Lower lobe of right lung (tissue), 2 donors: ENCODE results near the gene EPN1. TPM values are rescaled to one million over a fixed set of nuclear protein-coding genes. Genes with fewer than 3 reads are reported as not detected.
A peak's percentile ranks its signal among the peaks of the same experiment; 100 is the strongest.

Experiments used
- ATAC-seq, 2 donors: fragments of 200-7000 bp; cut with Tn5 transposase; one replicate each; pipeline ENCODE4 v1.9.1; 2020 to 2022; ENCODE audit warnings: mild to moderate bottlenecking in 2 of 2, moderate library complexity in 2 of 2
- DNase-seq: peaks from one replicate; pipeline ENCODE4 v3.0.0-alpha.2; 2020
- H3K27ac ChIP-seq: fragments of 200-600 bp; one replicate; pipeline ENCODE4 v1.8.0; 2022
- H3K27me3 ChIP-seq: fragments of 200-600 bp; one replicate; pipeline ENCODE4 v1.8.0; 2022; ENCODE audit warnings: low read depth
- H3K36me3 ChIP-seq: fragments of 200-600 bp; one replicate; pipeline ENCODE4 v1.8.0; 2022; ENCODE audit warnings: mild to moderate bottlenecking
- H3K4me1 ChIP-seq: fragments of 200-600 bp; one replicate; pipeline ENCODE4 v1.8.0; 2022
- H3K4me3 ChIP-seq: fragments of 200-600 bp; one replicate; pipeline ENCODE4 v1.8.0; 2022; ENCODE audit warnings: mild to moderate bottlenecking
- H3K9me3 ChIP-seq: fragments of 200-600 bp; one replicate; pipeline ENCODE4 v1.8.0; 2022
- intact Hi-C: fragments of 100-400 bp; cut with DNase I; formaldehyde crosslinking; loops from one replicate; pipeline ENCODE4 v1.11.0; 2022
- total RNA-seq: library from RNA; stranded (reverse); fragmentation: NEBNext Ultra II Directional; extraction: Animal tissue kit (Norgen Biotek cat#: 25700); gene quantifications from one replicate; pipeline ENCODE4 v1.2.1, GENCODE V29; 2021
- TF ChIP-seq, protein P1 (sequence below): fragments of 200-600 bp; IDR thresholded peaks from one replicate; pipeline ENCODE4 v1.8.0; 2022; ENCODE audit warnings: antibody characterized with exemption, mild to moderate bottlenecking
- donor health status: DM: no; HTN: yes; CAD: no; lungs with severe emphysema.

Gene EPN1
- total RNA-seq, 1 donor from 2014 or later = 105 TPM

DNA sequence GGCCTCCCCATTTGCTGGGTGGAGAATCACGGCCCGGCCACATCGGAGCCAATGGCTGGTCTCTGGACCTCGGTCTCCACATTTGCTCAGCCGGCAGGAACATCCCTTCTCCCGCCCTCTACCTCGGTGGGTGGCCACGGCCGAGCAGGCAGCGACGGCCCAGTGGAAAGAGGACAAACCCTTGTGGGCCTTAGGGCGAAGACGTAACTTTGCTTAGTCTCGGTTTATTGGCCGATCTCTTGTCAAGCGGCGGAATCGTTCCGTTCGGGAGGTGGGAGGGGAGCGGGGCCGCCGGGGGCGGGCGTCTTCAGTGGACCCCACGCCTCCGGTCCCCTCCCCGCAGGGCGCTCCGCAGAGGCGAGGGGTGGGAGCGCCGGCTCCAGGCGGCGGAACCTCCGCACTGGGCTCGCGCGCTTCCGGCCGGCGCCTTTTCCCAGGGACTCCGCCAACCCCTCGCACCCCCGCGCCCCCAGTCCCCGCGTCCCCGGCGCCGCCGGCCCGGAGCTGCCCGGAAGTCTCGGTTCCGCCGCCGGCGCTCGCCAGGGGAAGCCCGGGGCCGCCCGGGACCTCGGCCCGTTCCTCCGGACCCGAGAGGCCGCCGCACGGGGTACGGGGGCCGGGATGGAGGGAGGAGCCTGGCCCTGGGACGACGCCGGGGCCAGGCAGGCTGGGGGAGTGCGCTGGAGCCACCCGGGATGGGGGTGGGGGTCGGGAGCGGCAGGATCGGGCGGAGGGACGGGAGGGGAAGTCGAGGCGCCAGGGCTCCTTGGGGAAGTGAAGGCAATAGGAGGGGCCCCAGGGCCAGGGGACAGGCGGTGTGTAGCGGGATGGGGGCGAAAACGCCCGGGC lies 34.2 kb upstream of the EPN1 start, which contains the start of gene ZNF580:
Gene ZNF580, plus strand, starts transcription at position 426 of the 849 bp plus-strand sequence. CDS start 1,507 bp downstream, outside the sequence.
- Histone ChIP-seq H3K27me3 (no peaks in the 10 kb centered on the region), H3K36me3 (peaks cover 12% of the 10 kb centered on the region), H3K9me3 (no peaks in the 10 kb centered on the region), H3K4me1 (peaks cover 74% of the 10 kb centered on the region), H3K27ac (peak within 1 kb of the TSS; percentile 81), H3K4me3 (peak within 1 kb of the TSS; percentile 82)
- TF ChIP-seq, protein P1, sequence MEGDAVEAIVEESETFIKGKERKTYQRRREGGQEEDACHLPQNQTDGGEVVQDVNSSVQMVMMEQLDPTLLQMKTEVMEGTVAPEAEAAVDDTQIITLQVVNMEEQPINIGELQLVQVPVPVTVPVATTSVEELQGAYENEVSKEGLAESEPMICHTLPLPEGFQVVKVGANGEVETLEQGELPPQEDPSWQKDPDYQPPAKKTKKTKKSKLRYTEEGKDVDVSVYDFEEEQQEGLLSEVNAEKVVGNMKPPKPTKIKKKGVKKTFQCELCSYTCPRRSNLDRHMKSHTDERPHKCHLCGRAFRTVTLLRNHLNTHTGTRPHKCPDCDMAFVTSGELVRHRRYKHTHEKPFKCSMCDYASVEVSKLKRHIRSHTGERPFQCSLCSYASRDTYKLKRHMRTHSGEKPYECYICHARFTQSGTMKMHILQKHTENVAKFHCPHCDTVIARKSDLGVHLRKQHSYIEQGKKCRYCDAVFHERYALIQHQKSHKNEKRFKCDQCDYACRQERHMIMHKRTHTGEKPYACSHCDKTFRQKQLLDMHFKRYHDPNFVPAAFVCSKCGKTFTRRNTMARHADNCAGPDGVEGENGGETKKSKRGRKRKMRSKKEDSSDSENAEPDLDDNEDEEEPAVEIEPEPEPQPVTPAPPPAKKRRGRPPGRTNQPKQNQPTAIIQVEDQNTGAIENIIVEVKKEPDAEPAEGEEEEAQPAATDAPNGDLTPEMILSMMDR = no peak
- peak; percentile 80 to 82 for ATAC-seq
- intact Hi-C loops = no loop called here
- peak; percentile 73 for DNase-seq

GRCh38 chr19:55641426-55642152 lies 33.4 kb upstream of the EPN1 start:
- Histone ChIP-seq H3K27me3 (no peaks in the 10 kb centered on the region), H3K4me1 (peaks cover 66% of the 10 kb centered on the region), H3K27ac (peak overlapping the region; percentile 81), H3K4me3 (peak overlapping the region; percentile 82), H3K36me3 (peaks cover 12% of the 10 kb centered on the region), H3K9me3 (no peaks in the 10 kb centered on the region)
- intact Hi-C loops = no loop called here
- DNase-seq = no peak
- peak in 1 of 2 donors; percentile 1 for ATAC-seq
- TF ChIP-seq, protein P1 = no peak

GRCh38 chr19:55642153-55643002 lies 32.6 kb upstream of the EPN1 start:
- peak; percentile 65 for DNase-seq

GRCh38 chr19:55643003-55643886 lies 31.8 kb upstream of the EPN1 start, which contains the start of gene ZNF581:
Gene ZNF581 (plus strand): TSS chr19:55643649. CDS start chr19:55644572, 923 bp downstream.
- TF ChIP-seq, protein P1 = no peak
- Histone ChIP-seq H3K9me3 (no peaks in the 10 kb centered on the region), H3K27me3 (no peaks in the 10 kb centered on the region), H3K27ac (peak within 1 kb of the TSS; percentile 81), H3K4me1 (peaks cover 61% of the 10 kb centered on the region), H3K36me3 (peaks cover 12% of the 10 kb centered on the region), H3K4me3 (peak within 1 kb of the TSS; percentile 82)
- DNase-seq = peak; percentile 85
- ATAC-seq = peak; percentile 68 to 73
- intact Hi-C loops = no loop called here

More at GRCh38 chr19:55642153-55643002, 32.6 kb upstream of the EPN1 start:
- TF ChIP-seq, protein P1 = no peak
- no peaks in the 10 kb centered on the region for H3K27me3 ChIP-seq
- H3K4me3 ChIP-seq = peak overlapping the region; percentile 82
- peaks cover 64% of the 10 kb centered on the region for H3K4me1 ChIP-seq
- intact Hi-C loops = no loop called here
- peaks cover 12% of the 10 kb centered on the region for H3K36me3 ChIP-seq
- H3K9me3 ChIP-seq = no peaks in the 10 kb centered on the region
- H3K27ac ChIP-seq = peak overlapping the region; percentile 81
- peak; percentile 3 to 5 for ATAC-seq
